Transverse colon (tissue), 4 donors: ENCODE measurements around the gene AKAP13. TPM values are rescaled to one million over a fixed set of nuclear protein-coding genes. Genes with fewer than 3 reads are reported as not detected.

Source experiments
- DNase-seq: peaks from one replicate; pipeline ENCODE4 v3.0.0-alpha.2; 2019
- H3K27ac ChIP-seq, 4 donors: fragments of 200-600 bp; sonication (generic); 2 replicates each; pipeline ENCODE4 v1.5.1; 2016 to 2018; ENCODE audit warnings: inconsistent platforms in 4 of 4
- H3K27me3 ChIP-seq: fragments of 200-600 bp; sonication (generic); 2 replicates; pipeline ENCODE4 v1.5.1; 2017; ENCODE audit warnings: inconsistent platforms
- H3K36me3 ChIP-seq, 4 donors: fragments of 200-600 bp; sonication (generic); 2 replicates each; pipeline ENCODE4 v1.5.1; 2017 to 2019; ENCODE audit warnings: inconsistent platforms in 4 of 4
- H3K4me1 ChIP-seq, 4 donors: fragments of 200-600 bp; sonication (generic); 2 replicates each; pipeline ENCODE4 v1.5.1; 2017 to 2020; ENCODE audit warnings: inconsistent platforms in 4 of 4
- H3K4me3 ChIP-seq, 4 donors: fragments of 200-600 bp; sonication (generic); 1 replicate in 1 of 4; 2 replicates in 3 of 4; pipeline versions ENCODE4 v1.5.1 to v1.6.1; 2017 to 2019; ENCODE audit warnings: inconsistent platforms in 4 of 4
- H3K9me3 ChIP-seq, 2 donors: fragments of 200-600 bp; sonication (generic); 2 replicates each; pipeline ENCODE4 v1.5.1; 2017 to 2019; ENCODE audit warnings: inconsistent platforms in 2 of 2
- EP300 ChIP-seq: sonication (generic); formaldehyde crosslinking; IDR thresholded peaks from one replicate; pipeline ENCODE4 v1.6.1; 2017; ENCODE audit warnings: antibody characterized with exemption, low read depth
- POLR2A ChIP-seq: fragments of 450-650 bp; IDR thresholded peaks from one replicate; pipeline ENCODE4 v1.6.1; 2016; ENCODE audit warnings: antibody characterized with exemption, mild to moderate bottlenecking, moderate library complexity
- POLR2AphosphoS5 ChIP-seq, 3 donors: sonication (generic); formaldehyde crosslinking; IDR thresholded peaks; one replicate each; pipeline ENCODE4 v1.6.1; 2016; ENCODE audit warnings: antibody characterized with exemption in 3 of 3
- WGBS, 2 donors: methylation state at CpG; one replicate each; pipeline ENCODE4 v1.1.5; 2018; ENCODE audit warnings: low coverage in 1 of 2; 5-methylcytosine and 5-hydroxymethylcytosine counted together
- in situ Hi-C, 4 donors: fragments of 200-750 bp; cut with MboI; loops; one replicate each; pipeline versions ENCODE4 v1.15.0 to v1.15.1; 2017; ENCODE audit warnings: low sequenced_read_pairs in 3 of 4, low pct_ligation_motif_present in 1 of 4, low pct_unique_long_range_greater_than_20kb in 1 of 4
- intact Hi-C: fragments of 100-400 bp; cut with DNase I; formaldehyde crosslinking; loops from one replicate; pipeline ENCODE4 v1.15.1; 2023; ENCODE audit warnings: low total_unique reads
- total RNA-seq, 4 donors: library from RNA; depleted of rRNA; stranded (reverse); fragments of >200 nt; gene quantifications; one replicate each; pipeline ENCODE4 v1.1.0, GENCODE V29; 2016
- TF ChIP-seq, protein P1 (sequence below), 5 experiments: fragments of 200-600 bp in 3 of 5; fragments of 450-650 bp in 2 of 5; sonication (generic) in 3 of 5; IDR thresholded peaks; 1 replicate in 2 of 5; 2 replicates in 3 of 5; pipeline ENCODE4 v1.5.1; 2016 to 2017; ENCODE audit warnings: antibody characterized with exemption in 5 of 5, inconsistent platforms in 3 of 5, mild to moderate bottlenecking in 2 of 5, moderate library complexity in 1 of 5

AKAP13 gene
- total RNA-seq, 4 donors from 2014 or later: 206 to 291 (median 214) TPM

DNA sequence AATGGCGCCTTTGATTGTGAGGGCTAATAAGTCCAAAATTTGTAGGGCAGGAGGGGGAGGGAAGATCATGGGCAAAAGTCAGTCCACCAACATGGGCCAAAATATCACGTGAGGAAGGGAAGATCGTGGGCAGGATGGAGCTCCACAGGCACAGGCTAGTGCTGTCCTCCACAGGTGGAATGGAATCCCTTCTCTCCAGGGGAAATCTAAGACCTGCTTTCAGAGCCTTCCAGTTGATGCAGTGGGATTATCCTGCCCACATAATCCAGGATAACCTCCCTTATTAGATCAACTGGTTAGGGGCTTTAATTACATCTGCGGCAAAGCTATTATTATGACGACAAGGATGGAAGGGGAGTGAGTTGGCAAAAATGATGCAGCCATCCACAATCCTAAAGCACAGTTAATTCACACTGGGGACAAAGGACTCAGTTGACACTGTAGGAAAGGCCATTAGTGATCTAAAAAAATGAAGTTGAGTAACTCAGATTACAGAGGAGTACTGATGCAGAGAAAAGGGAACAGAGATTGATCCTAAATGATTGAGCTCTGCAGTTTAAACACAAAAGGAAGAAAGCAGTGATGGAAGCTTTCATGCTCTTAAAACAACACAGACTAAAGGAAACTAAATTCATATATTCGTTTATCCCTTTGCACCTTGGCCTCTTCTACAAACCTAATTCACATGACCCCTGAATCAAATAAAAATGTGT lies 159.8 kb downstream of the AKAP13 start:
- WGBS, 2 donors: 84 to 91% methylated on average over 4 to 6 of the region's 6 CpGs
- Histone ChIP-seq H3K4me1 (peaks cover 23 to 81% (median 40%) of the 10 kb centered on the region in 4 donors), H3K9me3 (no peaks in the 10 kb centered on the region), H3K4me3 (no peak overlapping the region), H3K36me3 (no peaks in the 10 kb centered on the region), H3K27me3 (no peaks in the 10 kb centered on the region), H3K27ac (peak overlapping the region in 1 of 4 donors; percentile 39)
- intact Hi-C loops (no loop called here), in situ Hi-C loops (no loop called here)
- TF ChIP-seq POLR2A (no peak), POLR2AphosphoS5 (IDR thresholded peaks at IDR 0.05) (no peak), EP300 (no peak)
- TF ChIP-seq, protein P1, sequence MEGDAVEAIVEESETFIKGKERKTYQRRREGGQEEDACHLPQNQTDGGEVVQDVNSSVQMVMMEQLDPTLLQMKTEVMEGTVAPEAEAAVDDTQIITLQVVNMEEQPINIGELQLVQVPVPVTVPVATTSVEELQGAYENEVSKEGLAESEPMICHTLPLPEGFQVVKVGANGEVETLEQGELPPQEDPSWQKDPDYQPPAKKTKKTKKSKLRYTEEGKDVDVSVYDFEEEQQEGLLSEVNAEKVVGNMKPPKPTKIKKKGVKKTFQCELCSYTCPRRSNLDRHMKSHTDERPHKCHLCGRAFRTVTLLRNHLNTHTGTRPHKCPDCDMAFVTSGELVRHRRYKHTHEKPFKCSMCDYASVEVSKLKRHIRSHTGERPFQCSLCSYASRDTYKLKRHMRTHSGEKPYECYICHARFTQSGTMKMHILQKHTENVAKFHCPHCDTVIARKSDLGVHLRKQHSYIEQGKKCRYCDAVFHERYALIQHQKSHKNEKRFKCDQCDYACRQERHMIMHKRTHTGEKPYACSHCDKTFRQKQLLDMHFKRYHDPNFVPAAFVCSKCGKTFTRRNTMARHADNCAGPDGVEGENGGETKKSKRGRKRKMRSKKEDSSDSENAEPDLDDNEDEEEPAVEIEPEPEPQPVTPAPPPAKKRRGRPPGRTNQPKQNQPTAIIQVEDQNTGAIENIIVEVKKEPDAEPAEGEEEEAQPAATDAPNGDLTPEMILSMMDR (IDR thresholded peaks at IDR 0.05): no peak
- DNase-seq: no peak

DNA sequence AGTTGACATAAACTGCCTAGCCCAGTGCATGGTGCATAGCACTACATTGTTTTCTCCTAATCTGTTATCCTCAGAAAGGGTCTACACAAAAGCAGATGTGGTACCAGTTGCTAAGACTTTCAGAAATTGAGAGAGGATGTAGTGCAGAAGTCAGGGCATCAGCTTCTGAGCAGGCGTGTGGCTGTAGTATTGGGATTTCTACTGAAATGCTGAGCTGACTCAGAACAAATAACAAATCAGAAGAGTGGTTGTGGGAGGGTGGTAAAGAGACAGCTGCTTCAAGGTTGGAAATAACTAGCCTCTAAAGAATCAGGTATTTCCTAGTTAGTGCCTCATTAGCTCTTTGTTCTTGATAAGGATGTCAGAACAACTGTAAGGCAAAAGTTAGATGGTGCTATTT lies 161.3 kb downstream of the AKAP13 start:
- Histone ChIP-seq H3K27me3 (no peaks in the 10 kb centered on the region), H3K4me1 (peaks cover 23 to 76% (median 43%) of the 10 kb centered on the region in 4 donors), H3K36me3 (no peaks in the 10 kb centered on the region), H3K4me3 (no peak overlapping the region), H3K9me3 (no peaks in the 10 kb centered on the region), H3K27ac (peak overlapping the region in 3 of 4 donors; percentile 75 to 89 (median 83))
- no peak for DNase-seq
- intact Hi-C loops: no loop called here
- in situ Hi-C loops: no loop called here
- TF ChIP-seq EP300: no peak
- TF ChIP-seq, protein P1 (IDR thresholded peaks at IDR 0.05): no peak
- TF ChIP-seq POLR2AphosphoS5 (IDR thresholded peaks at IDR 0.05): no peak
- TF ChIP-seq POLR2A: no peak
- WGBS, 2 donors: 43 to 45% methylated on average over 1 of the region's 1 CpG

DNA sequence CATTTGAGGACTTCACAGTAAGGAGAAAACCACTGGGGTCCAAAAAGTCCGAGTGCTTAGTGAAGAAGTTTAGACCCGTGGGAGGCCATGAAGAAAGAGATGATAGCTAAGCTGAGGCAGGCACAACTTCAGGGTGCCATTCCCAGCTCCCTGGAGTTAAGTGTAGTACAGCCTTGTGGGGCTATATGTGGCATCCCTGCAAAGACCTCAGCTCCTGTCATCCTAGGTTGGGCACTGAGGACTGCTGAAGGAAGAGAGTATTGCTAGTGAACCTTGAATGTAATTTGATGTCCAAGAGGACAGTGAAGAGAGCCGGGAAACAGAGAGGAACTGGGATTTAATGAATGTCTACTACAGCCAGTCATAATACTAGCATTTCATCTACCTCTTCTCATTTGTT lies 162.1 kb downstream of the AKAP13 start:
- DNase-seq: no peak
- H3K4me1 ChIP-seq: peaks cover 23 to 81% (median 43%) of the 10 kb centered on the region in 4 donors
- H3K27ac ChIP-seq: peak overlapping the region; percentile 75 to 89 (median 82)
- WGBS, 2 donors: 63 to 67% methylated on average over 2 to 3 of the region's 3 CpGs
- no peaks in the 10 kb centered on the region for H3K27me3 ChIP-seq
- in situ Hi-C loops (no loop called here), intact Hi-C loops (no loop called here)
- no peaks in the 10 kb centered on the region for H3K36me3 ChIP-seq
- TF ChIP-seq EP300: no peak
- TF ChIP-seq, protein P1 (IDR thresholded peaks at IDR 0.05): no peak
- no peak overlapping the region for H3K4me3 ChIP-seq
- no peaks in the 10 kb centered on the region for H3K9me3 ChIP-seq

DNA sequence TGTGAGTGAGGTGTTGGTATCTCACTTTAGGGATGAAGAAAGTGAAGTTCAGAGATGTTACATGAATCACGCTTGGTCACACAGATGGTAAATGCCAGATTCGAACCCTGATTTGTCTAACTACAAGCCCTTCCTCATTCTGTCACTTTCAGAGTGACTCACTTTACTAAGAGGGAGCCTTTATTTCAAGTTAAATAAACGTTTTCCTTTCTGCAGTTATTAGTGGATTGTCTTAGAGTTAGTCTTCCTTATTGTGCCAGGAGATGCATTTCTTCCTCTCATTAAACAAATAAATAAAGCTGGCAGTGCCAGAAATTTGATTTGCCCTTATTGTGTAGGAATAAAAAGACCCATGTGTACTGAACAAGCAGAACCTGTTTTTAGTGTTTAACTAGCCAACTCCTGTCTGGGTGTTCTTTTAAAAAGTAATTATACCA lies 162.5 kb downstream of the AKAP13 start:
- H3K27me3 ChIP-seq: no peaks in the 10 kb centered on the region
- no peaks in the 10 kb centered on the region for H3K36me3 ChIP-seq
- WGBS, 2 donors: 17 to 23% methylated on average over 3 of the region's 3 CpGs
- H3K4me1 ChIP-seq: peaks cover 23 to 81% (median 41%) of the 10 kb centered on the region in 4 donors
- H3K27ac ChIP-seq: peak overlapping the region; percentile 75 to 89 (median 82)
- no peaks in the 10 kb centered on the region for H3K9me3 ChIP-seq
- peak overlapping the region in 1 of 4 donors; percentile 17 for H3K4me3 ChIP-seq
- DNase-seq: no peak
- TF ChIP-seq POLR2AphosphoS5 (IDR thresholded peaks at IDR 0.05): peak in 2 of 3 donors; percentile 29 to 52
- TF ChIP-seq, protein P1 (IDR thresholded peaks at IDR 0.05): no peak
- in situ Hi-C loops: no loop called here
- intact Hi-C loops: no loop called here
